Type B pancreatic cell (in vitro differentiated cells): ENCODE results near the gene TAAR2. TPM values are rescaled to one million over a fixed set of nuclear protein-coding genes. Genes with fewer than 3 reads are reported as not detected.
"Not testable (repeated sequence)": the region's sequence is repeated elsewhere in the genome, so short reads cannot be mapped to it uniquely, and the experiment has no call there.

Source experiments
- DNase-seq: peaks from one replicate; pipeline ENCODE4 v3.0.0; 2021; ENCODE audit warnings: mixed read lengths; ENCODE audit not compliant: unreplicated experiment; ENCODE audit errors: extremely low spot score
- H3K27ac Mint-ChIP-seq: 2 replicates; pipeline ENCODE4 v1.8.0; 2021; ENCODE audit warnings: mild to moderate bottlenecking, mixed read lengths
- H3K27me3 Mint-ChIP-seq: 2 replicates; pipeline ENCODE4 v1.8.0; 2021; ENCODE audit warnings: mixed read lengths
- H3K36me3 Mint-ChIP-seq: 2 replicates; pipeline ENCODE4 v1.8.0; 2021; ENCODE audit warnings: mixed read lengths
- H3K4me1 Mint-ChIP-seq: one replicate; pipeline ENCODE4 v1.8.0; 2021; ENCODE audit warnings: mixed read lengths; ENCODE audit not compliant: unreplicated experiment
- H3K4me3 Mint-ChIP-seq: 2 replicates; pipeline ENCODE4 v1.8.0; 2021; ENCODE audit warnings: mild to moderate bottlenecking, mixed read lengths
- H3K9me3 Mint-ChIP-seq: 2 replicates; pipeline ENCODE4 v1.8.0; 2021; ENCODE audit warnings: mixed read lengths
- CTCF ChIP-seq: fragments of 200-600 bp; sonication (generic); conservative IDR thresholded peaks from 2 replicates; pipeline ENCODE4 v1.5.0; 2021; ENCODE audit warnings: antibody characterized with exemption, mild to moderate bottlenecking
- total RNA-seq: library from RNA; stranded (reverse); gene quantifications from 2 replicates; pipeline ENCODE4 v1.2.1, GENCODE V29; 2021; ENCODE audit warnings: low replicate concordance

The TAAR2 gene
- total RNA-seq, 1 donor from 2014 or later = not detected

- no peak for DNase-seq
- no peaks in the 10 kb centered on the region for H3K36me3 Mint-ChIP-seq
- no peaks in the 10 kb centered on the region for H3K9me3 Mint-ChIP-seq
- H3K27ac Mint-ChIP-seq = peak overlapping the region; percentile 34
- H3K27me3 Mint-ChIP-seq = no peaks in the 10 kb centered on the region
- H3K4me1 Mint-ChIP-seq = no peaks in the 10 kb centered on the region
- TF ChIP-seq CTCF = no peak
- peak overlapping the region; percentile 46 for H3K4me3 Mint-ChIP-seq
Measured at GRCh38 chr6:132612449-132613108, 11.5 kb downstream of the TAAR2 start.

GRCh38 chr6:132611616-132612015, 12.5 kb downstream of the TAAR2 start:
- DNase-seq = no peak
- Mint-ChIP-seq H3K27me3 (no peaks in the 10 kb centered on the region), H3K9me3 (no peaks in the 10 kb centered on the region), H3K36me3 (no peaks in the 10 kb centered on the region), H3K4me3 (no peak overlapping the region), H3K4me1 (no peaks in the 10 kb centered on the region), H3K27ac (no peak overlapping the region)
- TF ChIP-seq CTCF = no peak

- Mint-ChIP-seq H3K4me1 (no peaks in the 10 kb centered on the region), H3K27me3 (no peaks in the 10 kb centered on the region), H3K27ac (no peak overlapping the region), H3K9me3 (no peaks in the 10 kb centered on the region), H3K4me3 (no peak overlapping the region), H3K36me3 (no peaks in the 10 kb centered on the region)
- DNase-seq = no peak
- TF ChIP-seq CTCF = no peak
Measured at GRCh38 chr6:132607544-132608233, 16.4 kb downstream of the TAAR2 start.

GRCh38 chr6:132604635-132605152, 19.4 kb downstream of the TAAR2 start:
- H3K36me3 Mint-ChIP-seq = no peaks in the 10 kb centered on the region
- no peaks in the 10 kb centered on the region for H3K4me1 Mint-ChIP-seq
- H3K4me3 Mint-ChIP-seq = no peak overlapping the region
- H3K9me3 Mint-ChIP-seq = no peaks in the 10 kb centered on the region
- peaks cover 6% of the 10 kb centered on the region for H3K27me3 Mint-ChIP-seq
- no peak overlapping the region for H3K27ac Mint-ChIP-seq
- DNase-seq = no peak
- TF ChIP-seq CTCF = no peak

- not testable (repeated sequence) for DNase-seq, H3K4me3 Mint-ChIP-seq, H3K27me3 Mint-ChIP-seq, H3K36me3 Mint-ChIP-seq, H3K27ac Mint-ChIP-seq, H3K9me3 Mint-ChIP-seq, H3K4me1 Mint-ChIP-seq
Measured at GRCh38 chr6:132600900-132601299, 23.2 kb downstream of the TAAR2 start.

- peaks cover 3% of the 10 kb centered on the region for H3K4me1 Mint-ChIP-seq
- no peaks in the 10 kb centered on the region for H3K36me3 Mint-ChIP-seq
- no peak overlapping the region for H3K4me3 Mint-ChIP-seq
- no peak for DNase-seq
- H3K27me3 Mint-ChIP-seq = peaks cover 6% of the 10 kb centered on the region
- no peak overlapping the region for H3K27ac Mint-ChIP-seq
- H3K9me3 Mint-ChIP-seq = no peaks in the 10 kb centered on the region
- TF ChIP-seq CTCF = peak; percentile 69
Measured at GRCh38 chr6:132598473-132598872, 25.6 kb downstream of the TAAR2 start.
